Measurements from ENCODE around the gene KTN1. TPM values are rescaled to one million over a fixed set of nuclear protein-coding genes. Genes with fewer than 3 reads are reported as not detected.

Gene KTN1
- total and polyA plus RNA-seq, 2 experiments from 2014 or later, result 124 to 607 TPM

- Histone ChIP-seq H3K36me3 (ENCODE audit: insufficient read depth) (peaks cover 18% of the 10 kb centered on the region), H4K20me1 (replicated peaks; ENCODE audit: insufficient read depth) (peaks cover 5% of the 10 kb centered on the region; the same call in 1 of the 2 replicates), H3K4me2 (no peak overlapping the region), H3K4me1 (ENCODE audit: insufficient read depth) (no peaks in the 10 kb centered on the region), H3K9me2 (ENCODE audit: insufficient read depth) (no peaks in the 10 kb centered on the region), H3K27me3 (ENCODE audit: insufficient read depth) (no peaks in the 10 kb centered on the region), H3K4me3 (no peak overlapping the region), H3K27ac (ENCODE audit: low read depth) (no peak overlapping the region), H2AFZ (no peak overlapping the region), H3K79me2 (replicated peaks; ENCODE audit: insufficient read depth) (peaks cover 6% of the 10 kb centered on the region; the same call in 1 of the 2 replicates), H3F3A (replicated peaks; ENCODE audit: low read depth) (no peaks in the 10 kb centered on the region)
- DNase-seq (ENCODE audit: low spot score), result no peak
- Mint-ChIP-seq H3K27ac (no peak overlapping the region), H3K4me1 (no peaks in the 10 kb centered on the region), H3K4me3 (no peak overlapping the region), H3K9me3 (peaks cover 1% of the 10 kb centered on the region; the same call in 2 of the 3 replicates), H3K36me3 (ENCODE audit: low read depth) (peaks cover 65% of the 10 kb centered on the region), H3K27me3 (ENCODE audit: insufficient read depth, low read depth, poor library complexity) (peaks cover 1% of the 10 kb centered on the region)
- no peak for ATAC-seq
- TF ChIP-seq POLR2AphosphoS5 (IDR thresholded peaks at IDR 0.05; ENCODE audit: low read depth) (no peak), ZNF462 (CRISPR knock-in tag; IDR thresholded peaks at IDR 0.05) (no peak), STAT1 (IDR thresholded peaks at IDR 0.05; ENCODE audit: unreplicated experiment) (no peak), CTCF (conservative IDR thresholded peaks at IDR 0.05; ENCODE audit: low read depth in 2 of 2) (no peak), ETS1 (IDR thresholded peaks at IDR 0.05) (no peak), ZNF114 (CRISPR knock-in tag; IDR thresholded peaks at IDR 0.05) (no peak), JUNB (IDR thresholded peaks at IDR 0.05; ENCODE audit: unreplicated experiment) (no peak), REST (IDR thresholded peaks at IDR 0.05; ENCODE audit: unreplicated experiment) (no peak), EZH2phosphoT487 (IDR thresholded peaks at IDR 0.05; ENCODE audit: unreplicated experiment) (no peak), NANOG (IDR thresholded peaks at IDR 0.05; ENCODE audit: borderline replicate concordance) (no peak), CREB1 (CRISPR knock-in tag; IDR thresholded peaks at IDR 0.05; ENCODE audit: low read depth) (no peak)
Measured at GRCh38 chr14:55626131-55626530, 46.1 kb downstream of the KTN1 start.
